NCI-H2029 (cell line): Measurements from ENCODE around the gene PRPF19.

Source experiments
- DNase-seq: peaks from one replicate; lab custom pipeline; 2025; lab: John Stamatoyannopoulos, UW

The PRPF19 gene

DNA sequence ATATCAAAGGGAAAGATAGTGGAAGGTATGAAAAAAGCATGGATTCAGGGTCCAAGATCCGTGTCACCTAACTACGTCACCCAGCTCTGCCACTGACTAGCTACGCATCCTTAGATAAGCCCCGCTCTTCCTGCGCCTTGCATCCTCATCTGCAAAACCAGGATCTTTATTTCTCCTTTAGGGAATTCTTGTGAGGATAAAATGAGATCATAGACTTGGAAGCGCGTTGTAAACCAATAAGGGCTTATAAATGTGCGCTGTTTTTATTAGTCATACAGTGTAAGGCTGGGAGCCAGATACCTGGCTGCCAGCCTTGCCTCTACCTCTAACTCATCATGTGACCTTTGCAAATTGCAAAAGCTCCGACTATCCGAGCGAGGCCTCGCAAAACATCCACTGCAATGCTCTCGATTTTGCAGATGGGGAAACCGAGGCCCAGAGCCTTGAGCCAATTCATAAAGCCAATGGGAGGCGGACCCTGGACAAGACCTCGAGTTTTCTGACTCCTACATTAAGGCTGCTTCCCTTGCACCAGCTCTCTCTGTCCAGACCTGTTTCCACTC, 753 bp downstream of the PRPF19 start:
- peak; percentile 59 for DNase-seq

DNA sequence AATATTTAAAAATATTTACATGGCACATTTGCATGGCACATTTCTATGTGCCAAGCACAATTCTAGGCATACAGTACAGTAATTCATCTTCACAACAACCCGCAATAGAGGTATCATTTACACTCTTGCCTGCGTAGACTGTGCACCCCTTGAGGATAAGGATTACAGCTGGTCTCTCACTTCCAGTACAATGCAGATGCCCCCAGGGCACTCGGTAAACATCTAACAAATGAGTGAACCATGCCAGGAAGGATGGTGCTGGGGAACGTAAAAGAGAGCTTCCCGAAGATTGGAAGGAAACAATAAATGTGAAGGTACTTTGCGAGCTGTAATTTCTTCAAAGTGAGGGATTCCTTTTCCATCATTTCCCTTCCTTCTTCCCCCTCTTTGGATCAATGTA, 1.3 kb downstream of the PRPF19 start:
- DNase-seq: no peak

DNA sequence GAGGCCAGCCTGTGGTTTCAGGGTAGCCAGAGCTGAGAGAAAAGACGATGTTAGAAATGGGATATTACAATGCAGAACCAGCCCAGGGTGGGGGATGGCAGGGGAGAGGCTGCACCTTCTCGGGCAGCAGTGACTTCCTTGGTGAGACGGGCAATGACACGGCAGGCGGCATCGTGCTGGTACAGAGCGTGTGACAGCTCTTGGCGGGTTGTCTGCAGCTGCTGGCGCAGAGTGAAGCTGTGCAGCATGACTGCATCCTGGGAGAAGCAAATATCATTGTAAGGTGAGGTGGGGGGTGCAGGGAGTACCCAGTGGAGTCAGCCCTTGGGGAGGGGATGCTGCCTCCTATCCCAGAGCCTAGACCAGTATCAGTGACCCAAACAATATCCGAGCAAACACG, 3.8 kb downstream of the PRPF19 start:
- DNase-seq: no peak

DNA sequence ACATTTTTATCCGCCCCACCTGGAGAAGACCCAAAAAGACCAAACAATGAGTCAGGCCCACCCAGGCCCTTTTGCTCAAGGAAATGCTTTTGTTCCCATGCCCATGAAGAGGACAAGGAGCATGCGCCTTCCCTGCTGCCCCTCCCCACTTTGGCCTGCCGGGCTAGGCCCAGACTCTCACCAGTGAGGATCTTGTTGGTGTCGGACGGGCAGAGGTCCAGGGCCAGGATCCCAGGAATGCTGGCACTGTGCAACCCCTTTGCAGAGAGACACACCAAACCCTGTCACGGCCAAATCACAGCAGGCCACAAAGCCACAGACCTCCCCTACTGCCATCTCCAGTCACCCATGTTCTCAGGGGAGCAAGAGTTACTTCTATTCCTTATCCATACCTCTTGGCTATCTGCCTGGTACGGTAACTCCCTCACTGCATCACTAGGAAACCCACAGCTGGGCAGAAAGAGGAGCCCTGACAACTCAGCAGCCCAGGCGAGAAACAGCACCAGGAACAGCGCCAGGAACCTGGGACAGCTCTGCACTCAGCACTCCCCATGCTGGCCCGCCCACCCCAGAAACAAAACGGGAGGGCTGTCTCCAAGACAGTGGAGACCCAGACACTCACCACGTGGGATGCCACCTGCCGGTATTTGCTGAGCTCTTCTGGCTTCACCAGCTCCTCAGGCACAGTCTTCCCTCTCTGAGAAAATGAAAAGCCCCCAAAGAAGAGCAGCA, 5.5 kb downstream of the PRPF19 start:
- no peak for DNase-seq

DNA sequence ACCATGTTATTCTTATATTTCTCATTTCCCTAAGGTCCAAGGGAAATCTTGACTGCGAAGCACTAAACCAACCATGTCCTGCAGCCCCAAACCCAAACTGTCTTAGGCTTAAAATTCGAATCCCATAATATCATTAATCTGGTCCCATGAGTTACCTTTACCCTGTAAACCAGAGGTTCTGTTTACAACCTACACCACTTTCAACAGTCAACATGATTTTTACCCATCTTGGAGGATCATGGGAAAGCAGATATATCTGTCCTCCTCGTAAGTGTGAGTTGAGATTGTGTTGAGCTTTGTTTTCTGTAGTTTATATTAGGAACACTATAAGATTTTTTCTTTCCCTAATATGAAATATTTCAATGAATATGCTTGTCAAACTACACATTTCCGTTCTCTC, 6.4 kb downstream of the PRPF19 start:
- no peak for DNase-seq

DNA sequence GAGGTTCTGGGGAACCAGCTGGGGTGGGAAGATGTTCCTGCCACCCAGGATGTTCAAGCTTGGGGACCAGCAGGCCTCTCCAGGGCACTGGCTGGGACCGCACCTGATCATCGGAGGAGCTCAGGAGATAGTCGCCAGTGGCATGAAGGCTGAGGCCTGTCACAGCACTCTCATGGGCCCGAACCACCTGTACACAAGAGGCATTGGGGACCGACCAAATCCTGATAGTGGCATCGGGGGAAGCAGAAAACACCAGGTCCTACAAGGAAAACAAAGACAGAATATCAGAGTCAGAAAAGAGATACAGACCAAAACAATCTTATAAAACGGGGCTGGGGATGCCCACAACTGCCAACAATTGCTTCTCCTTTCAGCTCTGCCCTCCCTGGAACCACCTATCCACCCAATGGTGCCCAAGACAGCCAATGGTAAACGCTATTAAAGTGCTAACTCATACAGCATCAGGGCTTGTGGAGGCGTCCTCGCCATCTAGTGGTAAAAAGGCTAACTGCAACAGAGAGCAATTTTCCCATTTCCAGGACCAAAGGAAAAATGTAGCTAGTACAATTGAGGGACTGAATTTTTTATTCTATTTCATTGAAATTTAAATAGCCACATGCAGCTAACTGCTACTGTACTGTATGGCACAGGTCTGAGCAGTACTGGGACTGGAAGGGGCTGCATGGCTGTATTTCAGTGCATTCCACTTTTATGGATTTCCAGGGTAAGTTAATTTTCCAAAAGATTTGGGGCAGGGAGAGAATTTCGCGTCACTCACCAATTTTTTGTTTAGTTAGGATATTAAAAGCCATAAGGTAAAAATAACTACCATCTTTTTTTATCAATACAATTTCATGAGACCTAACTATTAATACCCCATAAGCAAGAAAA, 7.1 kb downstream of the PRPF19 start:
- DNase-seq: peak; percentile 36

DNA sequence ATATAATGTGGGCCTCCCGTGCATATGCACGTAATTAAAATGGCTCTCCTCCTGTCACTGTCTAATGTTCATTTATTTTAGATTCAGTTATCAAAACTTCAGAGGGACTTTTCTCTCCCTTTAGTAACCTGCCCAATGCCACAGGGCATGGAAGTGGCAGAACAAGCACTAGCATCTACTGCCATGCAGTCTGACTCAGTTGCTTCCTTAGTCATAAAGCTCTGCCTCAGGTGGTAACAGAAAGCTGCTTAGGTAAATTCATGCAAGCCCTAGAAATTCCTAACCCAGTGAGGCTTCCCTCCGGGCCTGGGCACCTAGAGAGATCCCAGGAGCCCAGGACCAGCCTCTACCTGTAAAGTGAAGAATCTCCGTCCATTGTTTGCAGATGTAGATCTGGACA, 8.9 kb downstream of the PRPF19 start:
- no peak for DNase-seq

DNA sequence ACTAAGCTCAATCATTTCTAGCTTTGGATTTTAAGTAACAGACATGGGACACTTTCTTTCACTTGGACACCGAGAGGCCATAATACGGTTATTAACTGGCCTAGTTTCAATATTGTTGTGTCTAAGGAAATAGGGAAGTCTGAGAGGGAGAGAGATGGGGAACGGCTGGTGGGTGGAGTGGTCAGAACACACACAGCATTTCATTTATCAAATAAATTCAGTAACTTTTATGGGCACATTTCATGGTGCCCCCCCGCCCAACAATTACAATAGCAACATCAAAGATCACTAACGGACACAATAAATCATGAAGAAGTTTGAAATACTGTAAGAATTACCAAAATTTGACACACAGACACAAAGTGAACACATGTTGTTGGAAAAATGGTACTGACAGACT, 10.7 kb downstream of the PRPF19 start:
- no peak for DNase-seq

DNA sequence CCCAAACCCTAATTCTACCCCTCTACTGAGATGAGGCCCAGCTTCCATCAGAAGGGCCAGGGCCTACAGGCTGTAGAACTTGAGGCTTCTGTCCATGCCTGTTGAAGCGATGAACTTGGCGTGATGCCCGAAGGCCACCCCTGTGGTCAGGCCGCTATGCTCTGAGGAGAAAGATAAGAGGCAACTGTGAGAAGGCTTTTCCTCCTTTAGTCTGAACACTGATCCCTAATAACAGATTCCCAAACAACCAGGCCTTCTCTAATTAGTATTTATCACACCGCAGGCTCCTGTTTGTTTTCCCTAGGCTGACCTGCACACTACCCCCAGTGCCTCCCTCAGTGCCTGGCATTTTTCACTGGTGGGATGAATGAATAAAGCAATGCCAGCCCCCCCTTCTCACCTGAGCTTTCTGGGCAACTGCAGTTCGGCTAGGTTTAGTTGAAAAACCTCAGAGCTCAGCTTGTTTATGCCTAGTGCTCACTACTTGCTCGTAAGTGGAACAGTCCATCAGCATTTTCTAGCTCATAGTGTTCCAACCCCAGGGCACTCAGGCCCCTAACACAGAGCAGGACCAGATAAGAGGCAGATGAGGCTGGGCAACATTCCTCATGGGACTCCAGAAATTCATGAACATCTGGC, 15.2 kb downstream of the PRPF19 start:
- no peak for DNase-seq

DNA sequence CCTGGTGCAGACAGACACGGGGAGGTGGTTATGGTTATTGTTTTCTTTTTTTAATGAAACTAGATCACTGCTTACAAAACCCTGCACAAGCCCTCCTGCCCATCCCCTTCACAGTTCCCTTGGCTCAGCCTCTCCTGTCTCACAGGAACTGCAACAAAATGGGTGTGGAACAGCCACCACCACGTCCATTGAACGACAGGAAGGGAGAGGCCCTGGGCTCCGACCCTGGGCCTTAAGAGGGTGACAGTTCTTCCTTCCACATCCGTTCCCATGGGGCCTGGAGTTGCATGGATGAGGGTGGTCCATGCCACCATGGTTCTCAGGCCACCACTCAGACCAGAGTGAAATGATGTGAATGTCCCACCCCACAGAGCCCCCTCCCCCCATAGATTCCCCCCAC, 15.7 kb downstream of the PRPF19 start:
- no peak for DNase-seq

DNA sequence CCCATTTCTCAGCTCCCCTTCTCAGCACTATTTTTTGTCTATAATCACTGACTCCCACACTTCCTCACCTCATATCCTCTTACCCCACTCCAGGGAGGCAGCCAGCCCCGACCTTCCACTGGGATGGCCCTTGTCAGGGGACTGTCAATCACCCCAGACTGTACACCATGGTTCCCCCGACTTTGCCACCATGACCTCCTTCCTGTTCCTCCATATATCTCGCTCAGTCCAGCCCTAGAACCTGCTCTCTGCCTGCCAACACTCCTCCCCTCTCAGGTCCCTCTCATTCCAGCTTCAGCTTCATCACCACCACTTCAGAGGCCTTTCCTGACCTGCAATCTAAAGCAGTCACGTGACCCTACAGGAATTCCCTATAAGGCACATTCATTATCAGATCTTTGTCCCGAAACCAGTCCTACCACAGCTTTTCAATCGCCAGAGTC, 16.5 kb downstream of the PRPF19 start:
- DNase-seq: no peak

DNA sequence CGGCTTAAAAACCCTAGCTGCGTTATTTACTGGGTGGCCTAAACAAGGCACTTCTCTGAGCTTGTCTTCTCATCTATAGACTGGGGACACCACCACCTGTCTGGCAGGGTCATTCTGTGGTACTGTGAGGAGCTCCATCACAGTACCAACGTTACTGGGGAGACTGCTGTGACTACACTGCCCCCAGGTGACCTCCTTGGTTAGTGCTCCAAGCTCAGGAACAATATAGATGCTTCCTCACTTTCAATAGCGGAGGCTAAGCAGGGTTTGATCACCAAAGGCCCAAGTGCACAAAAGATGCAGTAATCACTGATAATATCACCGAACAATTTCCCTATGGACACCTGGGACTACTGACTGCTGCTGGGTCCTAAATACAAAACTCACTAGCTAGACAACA, 18.8 kb downstream of the PRPF19 start:
- peak; percentile 74 for DNase-seq

DNA sequence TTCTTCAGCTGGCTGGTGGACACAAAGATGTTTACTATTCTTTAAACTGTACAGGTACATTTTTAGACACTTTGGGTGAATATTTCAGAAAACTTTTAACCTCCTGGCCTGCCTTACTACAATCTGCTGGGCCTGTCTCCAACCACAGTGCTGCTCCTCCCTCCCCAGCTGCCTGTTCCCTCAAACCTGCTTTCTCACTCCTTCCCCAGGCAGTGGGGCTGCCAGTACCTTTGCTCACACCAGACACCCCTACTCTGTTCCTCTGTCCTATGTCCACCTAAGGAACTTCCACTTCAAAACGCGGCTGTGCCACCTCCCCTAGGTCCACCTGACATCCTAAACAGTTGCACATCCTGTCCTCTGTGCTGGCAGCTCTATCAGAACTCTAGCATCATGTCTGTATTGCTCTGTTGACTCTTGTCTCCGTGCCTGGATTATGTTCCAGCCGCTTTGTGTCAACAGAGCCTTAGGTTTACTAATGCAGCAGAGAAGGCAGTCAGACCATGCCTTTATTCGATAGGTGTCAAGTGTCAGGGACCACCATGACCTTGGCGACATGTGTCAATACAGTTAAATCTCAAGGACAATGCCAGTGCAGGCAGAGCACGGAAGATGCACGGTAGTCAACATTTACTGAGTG, 25.6 kb downstream of the PRPF19 start:
- peak; percentile 81 for DNase-seq

DNA sequence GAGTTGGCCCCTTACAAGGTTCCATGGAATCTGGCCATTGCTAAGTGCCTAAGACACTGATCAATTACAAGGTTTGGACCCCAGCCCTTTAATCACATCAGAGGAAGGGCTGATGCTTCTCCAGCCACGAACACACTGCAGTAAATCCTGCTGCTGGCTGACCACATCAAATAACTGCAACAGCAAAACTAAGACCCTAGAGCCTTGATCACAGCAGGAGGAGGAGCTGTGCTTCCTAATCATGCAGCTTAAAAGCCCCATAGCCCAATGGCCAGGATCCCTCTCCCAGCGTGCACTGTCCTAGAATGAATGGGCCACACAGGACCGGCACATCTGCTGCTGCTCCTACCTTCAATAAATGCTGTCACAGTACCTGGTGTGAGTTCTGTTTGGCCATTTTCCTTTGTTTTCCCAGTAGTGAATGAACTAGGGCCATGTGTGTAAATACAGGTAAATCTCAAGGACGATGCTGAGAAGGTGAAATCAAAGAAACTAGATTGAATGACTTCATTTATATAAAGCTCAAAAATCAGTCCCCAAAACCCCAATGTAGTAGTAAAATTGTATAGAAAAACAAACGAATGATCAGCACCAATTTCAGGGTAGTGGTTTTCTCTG, 26.3 kb downstream of the PRPF19 start:
- DNase-seq: no peak

DNA sequence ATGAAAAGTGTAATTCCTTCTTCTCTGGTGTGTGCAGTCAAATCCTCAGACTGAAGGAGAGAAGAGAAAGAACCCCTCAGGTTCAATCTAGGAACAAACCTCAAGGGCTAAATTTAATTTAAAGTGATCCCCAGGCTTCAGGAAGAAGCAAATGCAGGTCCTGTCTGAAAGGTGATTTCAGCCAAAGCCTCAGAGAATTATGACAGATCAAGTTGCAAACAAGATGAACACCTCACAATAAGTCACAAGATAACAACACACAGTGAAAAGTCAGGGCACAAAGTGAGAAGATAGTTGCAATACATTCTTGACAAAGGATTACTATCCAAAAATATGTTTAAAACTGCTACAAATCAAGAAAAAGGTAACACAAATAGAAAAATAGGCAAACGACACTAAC, 27.3 kb downstream of the PRPF19 start:
- no peak for DNase-seq

DNA sequence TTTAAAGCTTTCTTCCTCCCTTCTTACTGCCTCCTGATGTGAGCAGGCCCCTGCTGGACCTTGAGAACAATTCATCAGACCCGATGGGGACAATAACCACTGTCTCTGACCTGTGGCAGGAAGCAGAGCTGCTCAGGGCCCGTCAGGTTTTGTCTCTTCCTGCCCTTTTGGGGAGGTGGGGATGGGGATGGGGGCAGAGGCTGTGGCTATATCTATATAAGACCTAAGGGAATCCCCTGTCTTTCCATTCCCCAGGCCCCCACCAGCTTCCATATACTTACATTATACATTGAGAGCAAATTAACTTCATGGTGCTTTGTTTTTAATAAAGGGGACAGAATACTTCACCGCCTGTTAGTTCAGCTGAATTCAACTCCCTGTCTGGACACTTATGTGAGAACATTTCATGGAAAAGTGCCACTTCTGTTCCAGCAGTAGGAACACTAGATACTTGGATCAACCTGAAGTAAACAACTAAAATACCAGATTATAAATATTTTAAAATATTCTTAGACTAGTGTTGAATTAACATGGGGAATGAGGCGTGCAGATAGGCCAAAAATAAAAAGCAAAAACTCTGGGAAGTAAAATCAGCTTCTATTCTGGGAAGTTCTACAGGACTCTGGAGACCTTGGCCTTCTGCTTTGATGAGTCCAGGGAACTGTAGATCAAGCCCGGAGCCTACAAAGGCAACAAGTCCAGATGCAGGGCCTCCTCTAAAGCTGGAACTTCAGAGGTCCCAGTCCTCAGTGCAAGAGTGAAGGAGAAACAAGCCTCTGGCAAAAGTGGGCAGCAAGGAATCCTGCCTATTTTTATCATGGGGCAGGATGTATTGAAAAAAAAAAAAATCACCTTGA, 27.9 kb downstream of the PRPF19 start:
- DNase-seq: no peak

DNA sequence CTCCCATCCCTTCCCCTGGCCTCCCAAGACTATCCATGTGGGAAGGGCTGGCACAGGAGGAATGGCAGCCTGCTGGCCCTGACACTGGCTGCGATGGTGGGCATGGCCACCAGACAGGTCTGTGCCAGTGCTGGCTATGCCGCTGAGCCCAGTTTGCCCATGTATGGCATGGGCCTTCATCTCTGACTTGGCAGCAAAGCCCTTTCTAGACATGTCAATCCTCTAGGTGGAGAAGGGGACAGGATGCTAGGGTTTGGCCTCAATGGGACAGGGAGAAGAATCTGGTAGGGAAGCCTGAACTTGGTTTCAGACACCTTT, 30.3 kb downstream of the PRPF19 start:
- no peak for DNase-seq

DNA sequence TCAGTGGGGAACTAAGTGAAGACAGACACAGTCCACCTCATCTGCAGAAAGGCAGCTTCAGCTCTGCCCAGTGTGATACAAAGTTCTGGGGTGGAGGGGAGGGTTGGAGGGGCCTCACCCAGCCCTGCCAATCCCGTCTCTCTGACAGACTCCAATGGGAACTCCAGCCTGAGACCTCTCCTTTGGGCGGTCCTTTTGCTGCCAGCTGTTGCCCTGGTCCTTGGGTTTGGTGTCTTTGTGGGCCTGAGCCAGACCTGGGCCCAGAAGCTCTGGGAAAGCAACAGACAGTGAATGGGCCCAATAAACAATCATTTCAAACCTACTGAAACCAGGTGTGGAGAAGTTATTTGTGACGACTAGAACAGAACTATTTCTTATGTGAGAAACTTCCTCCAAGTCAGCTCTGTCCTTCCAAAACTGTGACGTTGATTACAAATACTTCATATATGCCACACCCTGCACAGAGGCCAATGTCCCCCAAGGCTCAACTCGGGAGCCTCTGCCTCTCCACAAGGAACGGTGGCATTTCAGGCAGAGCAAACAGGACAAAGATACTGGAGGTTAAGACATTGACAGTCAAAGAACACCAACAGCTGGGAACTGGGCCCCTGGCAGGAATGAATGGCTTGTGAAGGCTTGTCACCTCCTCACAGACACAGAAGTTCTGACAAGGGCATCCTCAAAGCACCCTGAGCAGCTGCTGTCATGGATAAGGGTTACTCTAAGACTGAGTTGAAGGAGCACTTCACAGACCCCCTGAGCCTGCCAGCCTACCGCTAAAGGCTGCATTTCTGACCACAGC, 30.8 kb downstream of the PRPF19 start:
- no peak for DNase-seq

DNA sequence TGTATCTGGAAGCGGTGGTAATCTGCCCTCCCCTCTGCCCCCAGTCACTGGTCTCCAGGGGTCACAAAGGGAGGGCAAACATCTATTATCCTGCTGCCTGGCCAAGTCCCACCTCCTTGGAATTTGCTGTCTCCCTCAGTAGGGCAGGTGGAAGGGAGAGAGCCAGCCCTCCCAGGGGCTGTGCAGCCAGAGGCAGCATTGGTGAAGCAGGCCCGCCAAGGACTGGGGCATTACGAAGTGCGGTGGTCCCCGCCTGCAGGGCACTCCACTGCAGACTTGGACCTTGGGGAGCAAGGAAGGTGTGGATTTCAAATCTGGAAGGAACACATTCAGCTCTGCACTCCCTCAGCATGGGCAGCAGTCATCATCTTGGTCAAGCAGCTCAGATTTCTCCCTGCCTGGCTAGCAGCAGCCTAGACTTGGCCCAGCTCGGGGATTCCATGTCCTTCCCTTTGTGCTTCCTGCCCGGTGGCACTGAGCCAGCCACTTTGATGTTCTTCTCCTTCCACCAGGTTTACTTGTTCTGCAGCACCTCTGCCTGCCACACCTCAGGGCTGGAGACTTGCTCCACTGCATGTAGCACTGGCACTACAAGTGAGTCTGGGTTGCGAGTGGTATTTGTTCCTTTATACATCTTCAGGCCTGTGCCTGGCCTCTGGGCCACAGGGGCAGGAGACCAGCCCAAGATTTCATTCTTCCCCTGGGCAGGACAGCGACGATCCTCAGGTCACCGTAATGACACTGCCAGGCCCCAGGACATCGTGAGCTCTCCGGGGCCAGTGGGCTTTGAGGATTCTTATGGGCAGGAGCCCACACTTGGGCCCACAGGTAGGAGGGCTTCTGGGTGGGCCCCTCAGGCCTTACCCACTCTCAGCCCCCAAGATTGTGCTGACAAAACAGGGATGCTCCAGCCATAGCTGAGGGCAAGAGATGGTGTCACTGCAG, 31.7 kb downstream of the PRPF19 start:
- no peak for DNase-seq
